HCT116 (cell line): ENCODE data around the gene RHBDL3.

Source experiments
- CTCF ChIP-seq, 3 experiments: fragments of 200-600 bp in 1 of 3; sonication (generic) in 1 of 3; IDR thresholded peaks in 2 of 3; conservative IDR thresholded peaks in 1 of 3; 2 replicates each; pipeline ENCODE4 v1.5.1; 2012 to 2017; ENCODE audit warnings: low read depth in 2 of 3, low read length in 2 of 3, antibody characterized with exemption in 1 of 3, borderline replicate concordance in 1 of 3, control low read depth in 1 of 3, mild to moderate bottlenecking in 1 of 3, mixed read lengths in 1 of 3, mixed run types in 1 of 3, moderate library complexity in 1 of 3; ENCODE audit not compliant: insufficient read depth in 1 of 3
- EZH2 ChIP-seq: fragments of 200-600 bp; sonication (generic); IDR thresholded peaks from 2 replicates; pipeline ENCODE4 v1.6.1; 2017; ENCODE audit warnings: antibody characterized with exemption, mixed run types
- SP1 ChIP-seq: IDR thresholded peaks from 2 replicates; pipeline ENCODE4 v1.6.1; 2012; ENCODE audit warnings: low read depth

- TF ChIP-seq SP1 (no peak), EZH2 (no peak), CTCF (IDR thresholded peaks at IDR 0.05 in 2 of 3, conservative IDR thresholded peaks at IDR 0.05 in 1 of 3; ENCODE audit: borderline replicate concordance in 1 of 3, insufficient read depth in 1 of 3, low read depth in 2 of 3, low read length in 2 of 3) (no peak)
Measured at GRCh38 chr17:32281011-32281451, 15.4 kb downstream of the RHBDL3 start.
